H1 (cell line): ENCODE measurements around the gene TBC1D17. TPM values are rescaled to one million over a fixed set of nuclear protein-coding genes. Genes with fewer than 3 reads are reported as not detected.

ENCODE experiments used
- BACH1 ChIP-seq: IDR thresholded peaks from 2 replicates; pipeline ENCODE4 v1.6.1; 2012; ENCODE audit warnings: low read length, improper control_type of control experiment
- RBBP5 ChIP-seq: IDR thresholded peaks from 2 replicates; pipeline ENCODE4 v1.7.1; 2012; ENCODE audit warnings: low read depth, mild to moderate bottlenecking, inconsistent platforms, low read length, moderate library complexity, borderline replicate concordance
- polyA plus RNA-seq, 7 experiments: library from polyadenylated mRNA; depleted of rRNA in 3 of 7; stranded (reverse) in 5 of 7; unstranded in 2 of 7; fragments of >200 nt in 5 of 7; fragments of 200-250 nt in 2 of 7; gene quantifications; 1 replicate in 5 of 7; 2 replicates in 1 of 7; 4 replicates in 1 of 7; pipeline versions ENCODE4 v1.2.1 to v1.2.3, GENCODE V29; 2011 to 2013; ENCODE audit warnings: missing spikeins in 2 of 7, mixed read lengths in 2 of 7
- total RNA-seq: library from RNA; stranded (reverse); fragmentation: NEBNext Ultra II Directional; extraction: Animal tissue kit (Norgen Biotek cat#: 25700); gene quantifications from 2 replicates; pipeline ENCODE4 v1.2.1, GENCODE V29; 2021
- TF ChIP-seq, protein P1 (sequence below): IDR thresholded peaks from 2 replicates; pipeline ENCODE4 v1.6.1; 2012; ENCODE audit warnings: inconsistent platforms

TBC1D17 gene
- total and polyA plus RNA-seq, 2 of the 8 experiments (the other 6 are each of a cell fraction or from before 2014, with no cell fraction given), result 30.3 to 44.9 TPM

DNA sequence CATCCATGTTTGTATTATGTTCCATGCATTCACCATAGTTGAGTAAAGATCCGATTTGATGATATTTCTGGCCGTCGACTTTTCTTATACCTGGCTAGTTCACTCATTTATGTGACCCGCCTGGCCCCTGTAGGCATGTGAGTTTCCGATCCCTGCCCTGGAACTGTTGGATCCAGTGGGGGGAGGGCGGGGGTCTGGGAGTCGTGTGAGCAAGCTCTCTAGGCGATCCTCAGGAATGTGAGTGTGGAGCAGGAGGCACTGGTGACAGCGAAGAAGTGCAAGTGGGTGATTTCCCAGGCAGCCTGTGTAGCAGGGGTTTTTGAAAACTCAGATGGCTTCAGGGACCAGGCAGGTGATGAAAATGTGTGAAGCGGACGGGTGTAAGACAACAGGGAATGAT, 37.2 kb upstream of the TBC1D17 start (continued):
- no peak for TF ChIP-seq RBBP5
- TF ChIP-seq, protein P1, sequence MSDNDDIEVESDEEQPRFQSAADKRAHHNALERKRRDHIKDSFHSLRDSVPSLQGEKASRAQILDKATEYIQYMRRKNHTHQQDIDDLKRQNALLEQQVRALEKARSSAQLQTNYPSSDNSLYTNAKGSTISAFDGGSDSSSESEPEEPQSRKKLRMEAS, result no peak
- TF ChIP-seq BACH1, result no peak
